Skeletal muscle cell (primary cell): ENCODE results near the gene TTC12.

Source experiments
- DNase-seq: peaks from one replicate; pipeline ENCODE4 v3.0.0-alpha.2; 2010; ENCODE audit warnings: low read depth
- H3K4me3 ChIP-seq: 2 replicates; pipeline ENCODE4 v1.5.1; 2011; ENCODE audit warnings: low read depth, mild to moderate bottlenecking, control low read depth, low read length, moderate library complexity

Gene TTC12

GRCh38 chr11:113363996-113364641 is 49.7 kb downstream of the TTC12 start:
- DNase-seq, result no peak
- H3K4me3 ChIP-seq, result no peak overlapping the region

- no peak overlapping the region for H3K4me3 ChIP-seq
- DNase-seq, result no peak
Observed at GRCh38 chr11:113365895-113366294, 51.5 kb downstream of the TTC12 start.

DNA sequence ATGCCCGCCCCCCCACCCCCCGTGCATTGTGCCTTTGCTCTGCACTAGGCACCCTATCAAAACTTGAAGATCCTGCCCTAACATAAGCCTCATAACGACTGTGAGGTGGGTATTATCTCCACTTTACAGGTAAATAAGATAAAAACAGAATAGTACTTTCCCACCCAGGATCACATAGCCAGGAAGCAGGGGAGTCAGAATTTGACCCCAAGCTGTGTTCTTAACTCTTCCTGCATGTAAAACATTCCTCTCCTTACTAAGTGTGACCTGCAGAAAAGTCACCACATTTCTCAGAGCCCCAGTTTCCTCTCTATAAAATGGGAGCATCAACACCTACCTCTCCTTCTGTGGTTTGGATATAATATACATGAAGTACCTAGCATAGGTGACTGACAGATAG is 55.0 kb downstream of the TTC12 start:
- DNase-seq, result no peak
- no peak overlapping the region for H3K4me3 ChIP-seq

DNA sequence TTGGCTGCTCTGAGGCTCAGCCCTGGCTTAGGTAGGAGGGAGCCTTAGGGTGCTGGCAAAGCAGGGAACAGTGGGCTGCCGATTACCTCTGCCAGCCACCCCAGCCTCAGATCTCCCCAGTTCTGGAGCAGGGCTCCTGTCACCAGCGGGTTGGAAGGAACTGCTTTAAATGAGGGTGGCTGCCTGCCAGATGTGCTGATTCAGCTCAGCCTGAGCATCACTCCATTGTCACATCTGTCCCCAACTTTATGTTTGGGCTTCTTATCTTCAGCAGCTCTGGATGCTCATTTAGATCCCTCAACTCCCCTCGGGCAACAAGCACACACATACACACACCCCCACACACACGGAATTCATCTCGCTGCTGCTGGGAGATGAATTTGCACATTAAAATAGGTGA is 56.3 kb downstream of the TTC12 start:
- DNase-seq, result no peak
- H3K4me3 ChIP-seq, result no peak overlapping the region

DNA sequence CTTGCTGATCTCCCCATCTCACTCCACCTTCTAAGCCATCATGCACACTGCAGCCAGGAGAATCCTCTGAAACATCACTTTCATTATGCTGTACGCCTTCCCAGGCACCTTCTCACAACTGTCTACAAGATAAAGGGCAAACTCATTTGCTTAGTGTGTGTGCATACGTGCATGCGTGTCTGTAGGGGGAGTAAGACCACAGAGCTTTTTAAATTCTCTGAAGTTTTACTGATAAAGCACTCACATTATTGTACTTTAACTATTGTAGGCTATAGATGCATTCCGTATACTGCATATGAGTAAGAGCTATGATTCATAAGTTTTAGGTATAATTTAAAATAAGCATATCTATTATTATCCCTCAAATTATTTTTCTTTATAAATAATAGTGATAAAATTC is 57.9 kb downstream of the TTC12 start:
- no peak for DNase-seq

GRCh38 chr11:113373306-113373705 is 58.9 kb downstream of the TTC12 start:
- peak; percentile 15 for DNase-seq

More for the DNA sequence above, 57.9 kb downstream of the TTC12 start:
- no peak overlapping the region for H3K4me3 ChIP-seq

GRCh38 chr11:113373981-113374560 is 59.7 kb downstream of the TTC12 start:
- H3K4me3 ChIP-seq, result no peak overlapping the region
- DNase-seq, result no peak

More at GRCh38 chr11:113373306-113373705, 58.9 kb downstream of the TTC12 start:
- H3K4me3 ChIP-seq, result no peak overlapping the region

GRCh38 chr11:113375402-113375801 is 61.0 kb downstream of the TTC12 start:
- DNase-seq, result no peak
- H3K4me3 ChIP-seq, result no peak overlapping the region

- DNase-seq, result peak; percentile 27
- H3K4me3 ChIP-seq, result no peak overlapping the region
Observed at GRCh38 chr11:113376156-113376555, 61.8 kb downstream of the TTC12 start.

GRCh38 chr11:113377681-113378412 is 63.5 kb downstream of the TTC12 start:
- DNase-seq, result peak; percentile 21
- no peak overlapping the region for H3K4me3 ChIP-seq

GRCh38 chr11:113378692-113379091 is 64.3 kb downstream of the TTC12 start:
- no peak for DNase-seq
- no peak overlapping the region for H3K4me3 ChIP-seq

- H3K4me3 ChIP-seq, result no peak overlapping the region
- DNase-seq, result no peak
Observed at GRCh38 chr11:113382121-113382520, 67.7 kb downstream of the TTC12 start.

DNA sequence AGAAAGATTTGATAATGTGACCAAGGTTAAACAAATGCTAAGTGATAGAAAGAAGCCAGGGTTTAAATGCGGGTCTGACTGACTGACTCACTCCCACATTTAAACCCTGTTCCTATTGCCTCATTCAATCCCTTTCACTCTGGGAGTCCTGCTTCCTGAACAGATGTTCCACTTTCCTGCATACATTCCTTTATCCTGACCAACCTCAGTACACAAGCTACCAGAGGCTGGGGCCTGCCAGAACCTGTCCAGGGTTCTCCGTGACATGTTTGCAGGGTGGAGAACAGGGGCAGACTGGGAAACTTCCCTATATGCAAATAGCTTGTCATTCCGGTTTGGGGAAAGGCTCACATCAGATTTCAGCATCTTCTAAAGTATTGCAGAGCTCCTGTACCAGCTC is 70.2 kb downstream of the TTC12 start:
- DNase-seq, result peak; percentile 83
- H3K4me3 ChIP-seq, result no peak overlapping the region

DNA sequence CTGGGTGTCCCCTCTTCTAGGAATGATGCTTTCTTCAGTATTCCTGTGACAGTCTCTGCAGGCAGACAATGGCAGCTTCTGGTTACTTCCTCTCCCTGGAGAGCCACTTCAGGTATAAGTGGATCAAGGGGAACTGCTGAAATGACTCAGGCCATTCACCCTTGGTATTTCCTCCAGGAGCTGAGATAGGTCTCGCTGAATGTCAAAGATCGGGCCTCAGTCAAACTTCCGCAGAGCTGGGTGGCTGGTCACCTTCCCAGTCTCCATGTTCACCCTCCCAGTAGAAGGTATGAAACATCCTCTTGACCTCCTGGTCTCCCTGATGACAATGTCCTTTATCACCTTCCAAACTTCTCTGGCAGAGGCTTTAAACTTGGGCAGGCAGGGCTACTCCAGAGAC is 71.4 kb downstream of the TTC12 start:
- DNase-seq, result no peak
- no peak overlapping the region for H3K4me3 ChIP-seq

DNA sequence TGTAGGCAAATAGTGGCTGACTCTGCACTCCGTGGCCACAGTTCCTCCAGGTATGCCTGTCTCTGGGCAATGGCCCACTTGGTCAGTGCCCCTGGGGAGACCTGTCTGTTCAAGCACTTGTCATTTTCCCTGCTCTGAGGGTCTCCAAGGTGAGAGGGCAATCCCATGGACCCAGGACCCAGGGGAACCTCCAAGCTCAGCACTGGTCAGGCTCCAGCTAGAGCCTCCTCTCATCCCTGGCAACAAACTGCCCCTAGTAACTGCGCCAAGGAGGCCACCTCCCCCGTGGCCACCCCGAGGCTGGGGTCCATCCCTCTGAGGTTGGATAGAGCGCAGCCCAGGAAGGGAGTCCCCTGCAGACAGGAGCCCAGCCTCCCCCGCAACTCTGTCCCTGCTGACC is 72.5 kb downstream of the TTC12 start:
- no peak for DNase-seq

GRCh38 chr11:113387605-113388211 is 73.3 kb downstream of the TTC12 start, which contains the start of gene ANKK1:
Gene ANKK1 (plus strand): TSS chr11:113387779. CDS start chr11:113387885, 106 bp downstream.
- H3K4me3 ChIP-seq, result peak within 1 kb of the TSS; percentile 9
- DNase-seq, result no peak

More for the DNA sequence above, 72.5 kb downstream of the TTC12 start:
- H3K4me3 ChIP-seq, result no peak overlapping the region

- DNase-seq, result no peak
- no peak overlapping the region for H3K4me3 ChIP-seq
Observed at GRCh38 chr11:113389272-113389671, 74.9 kb downstream of the TTC12 start.

DNA sequence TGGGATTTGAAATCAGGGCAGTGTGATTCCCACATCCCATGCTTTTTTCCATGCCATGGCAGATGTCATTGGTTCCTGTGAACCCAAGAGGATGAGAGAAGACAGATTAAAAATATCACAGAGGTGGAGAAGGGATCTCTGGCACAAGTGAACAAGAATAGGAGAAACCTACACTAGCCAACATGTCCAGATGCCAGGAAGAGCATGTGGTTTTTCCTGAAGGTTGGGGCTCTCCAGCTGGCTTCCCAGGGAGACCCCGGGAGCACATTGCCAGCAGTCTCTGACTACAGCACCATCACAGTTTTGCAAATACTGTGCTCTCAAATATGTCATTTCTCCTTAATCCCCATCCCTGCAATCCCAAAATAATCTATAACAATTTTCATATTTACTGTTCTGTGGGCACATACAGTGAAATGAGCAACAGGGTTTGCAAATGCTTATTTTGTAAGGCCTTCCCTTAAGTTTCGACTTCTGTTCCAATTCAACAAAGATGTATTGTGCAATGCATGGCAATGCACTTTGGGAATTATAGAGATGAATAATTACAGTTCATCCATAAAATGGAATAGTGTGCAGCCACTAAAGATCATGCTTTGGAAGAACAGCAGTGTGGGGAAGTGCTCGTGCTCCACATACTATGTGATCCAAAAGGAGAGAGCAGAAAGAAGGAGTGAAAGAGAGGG is 78.0 kb downstream of the TTC12 start:
- no peak overlapping the region for H3K4me3 ChIP-seq
- no peak for DNase-seq

DNA sequence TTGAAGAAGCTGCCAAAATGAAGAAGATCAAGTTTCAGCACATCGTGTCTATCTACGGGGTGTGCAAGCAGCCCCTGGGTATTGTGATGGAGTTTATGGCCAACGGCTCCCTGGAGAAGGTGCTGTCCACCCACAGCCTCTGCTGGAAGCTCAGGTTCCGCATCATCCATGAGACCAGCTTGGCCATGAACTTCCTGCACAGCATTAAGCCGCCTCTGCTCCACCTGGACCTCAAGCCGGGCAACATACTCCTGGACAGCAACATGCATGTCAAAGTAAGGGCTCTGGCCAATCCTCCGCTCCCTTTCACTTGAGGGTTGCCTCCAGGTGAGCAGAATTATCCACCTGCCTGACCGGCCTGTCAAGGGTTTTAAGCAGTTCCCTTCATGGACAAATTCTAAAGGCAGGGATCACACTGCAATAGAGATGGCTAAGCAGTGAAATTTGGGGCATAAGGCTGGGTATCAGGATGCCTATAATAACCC is 79.2 kb downstream of the TTC12 start:
- H3K4me3 ChIP-seq, result no peak overlapping the region
- DNase-seq, result no peak
